ENCODE measurements around the gene BLTP3B.
"Not testable (repeated sequence)": the region's sequence is repeated elsewhere in the genome, so short reads cannot be mapped to it uniquely, and the experiment has no call there.

Gene BLTP3B, protein sequence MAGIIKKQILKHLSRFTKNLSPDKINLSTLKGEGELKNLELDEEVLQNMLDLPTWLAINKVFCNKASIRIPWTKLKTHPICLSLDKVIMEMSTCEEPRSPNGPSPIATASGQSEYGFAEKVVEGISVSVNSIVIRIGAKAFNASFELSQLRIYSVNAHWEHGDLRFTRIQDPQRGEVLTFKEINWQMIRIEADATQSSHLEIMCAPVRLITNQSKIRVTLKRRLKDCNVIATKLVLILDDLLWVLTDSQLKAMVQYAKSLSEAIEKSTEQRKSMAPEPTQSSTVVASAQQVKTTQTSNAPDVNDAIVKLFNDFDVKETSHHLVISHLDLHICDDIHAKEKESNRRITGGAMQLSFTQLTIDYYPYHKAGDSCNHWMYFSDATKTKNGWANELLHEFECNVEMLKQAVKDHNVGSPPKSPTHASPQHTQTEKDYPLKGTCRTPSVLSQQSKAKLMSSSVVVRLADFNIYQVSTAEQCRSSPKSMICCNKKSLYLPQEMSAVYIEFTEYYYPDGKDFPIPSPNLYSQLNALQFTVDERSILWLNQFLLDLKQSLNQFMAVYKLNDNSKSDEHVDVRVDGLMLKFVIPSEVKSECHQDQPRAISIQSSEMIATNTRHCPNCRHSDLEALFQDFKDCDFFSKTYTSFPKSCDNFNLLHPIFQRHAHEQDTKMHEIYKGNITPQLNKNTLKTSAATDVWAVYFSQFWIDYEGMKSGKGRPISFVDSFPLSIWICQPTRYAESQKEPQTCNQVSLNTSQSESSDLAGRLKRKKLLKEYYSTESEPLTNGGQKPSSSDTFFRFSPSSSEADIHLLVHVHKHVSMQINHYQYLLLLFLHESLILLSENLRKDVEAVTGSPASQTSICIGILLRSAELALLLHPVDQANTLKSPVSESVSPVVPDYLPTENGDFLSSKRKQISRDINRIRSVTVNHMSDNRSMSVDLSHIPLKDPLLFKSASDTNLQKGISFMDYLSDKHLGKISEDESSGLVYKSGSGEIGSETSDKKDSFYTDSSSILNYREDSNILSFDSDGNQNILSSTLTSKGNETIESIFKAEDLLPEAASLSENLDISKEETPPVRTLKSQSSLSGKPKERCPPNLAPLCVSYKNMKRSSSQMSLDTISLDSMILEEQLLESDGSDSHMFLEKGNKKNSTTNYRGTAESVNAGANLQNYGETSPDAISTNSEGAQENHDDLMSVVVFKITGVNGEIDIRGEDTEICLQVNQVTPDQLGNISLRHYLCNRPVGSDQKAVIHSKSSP (N-terminal part only)

DNA sequence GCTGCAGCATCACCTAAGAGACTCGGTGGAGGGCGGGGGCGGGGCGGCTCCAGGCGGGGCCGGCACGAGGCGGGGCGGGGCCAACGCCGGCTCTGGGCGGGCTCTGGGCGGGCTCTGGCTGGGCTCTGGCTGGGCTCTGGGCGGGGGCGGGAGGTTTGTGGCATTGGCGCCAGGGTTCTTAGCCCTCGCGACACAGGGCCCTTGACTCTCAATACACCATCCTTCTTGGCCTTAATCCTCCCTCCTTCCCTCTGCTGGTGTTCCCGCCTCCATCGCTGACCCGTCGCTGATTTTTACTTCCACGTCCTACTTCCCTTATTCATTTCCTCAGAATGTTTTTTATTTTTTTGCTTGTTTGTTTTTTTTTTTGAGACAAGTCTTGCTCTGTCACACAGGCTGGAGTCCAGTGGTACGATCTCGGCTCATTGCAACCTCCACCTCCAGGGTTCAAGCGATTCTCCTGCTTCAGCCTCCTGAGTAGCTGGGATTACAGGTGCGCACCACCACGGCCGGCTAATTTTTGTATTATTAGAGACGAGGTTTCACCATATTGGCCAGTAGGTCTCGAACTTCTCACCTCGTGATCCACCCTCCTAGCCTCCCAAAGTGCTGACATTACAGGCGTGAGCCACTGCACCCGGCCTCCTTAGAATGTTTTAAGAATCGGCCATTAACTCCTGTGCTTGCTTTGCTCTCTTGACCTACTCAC lies at the start of gene BLTP3B:
BLTP3B (minus strand) TSS at position 24 of the 709 bp plus-strand sequence. CDS start 239 bp downstream, outside the sequence.
- peak; percentile 91 for DNase-seq

- no peak for DNase-seq
Measured at GRCh38 chr12:100189636-100190394, 47.1 kb upstream of the BLTP3B start.

- DNase-seq = not testable (repeated sequence)
Measured at GRCh38 chr12:100188888-100189635, 46.4 kb upstream of the BLTP3B start.

- no peak for DNase-seq
Measured at GRCh38 chr12:100187857-100188519, 45.3 kb upstream of the BLTP3B start.

- DNase-seq = no peak
Measured at GRCh38 chr12:100187068-100187467, 44.4 kb upstream of the BLTP3B start.

DNA sequence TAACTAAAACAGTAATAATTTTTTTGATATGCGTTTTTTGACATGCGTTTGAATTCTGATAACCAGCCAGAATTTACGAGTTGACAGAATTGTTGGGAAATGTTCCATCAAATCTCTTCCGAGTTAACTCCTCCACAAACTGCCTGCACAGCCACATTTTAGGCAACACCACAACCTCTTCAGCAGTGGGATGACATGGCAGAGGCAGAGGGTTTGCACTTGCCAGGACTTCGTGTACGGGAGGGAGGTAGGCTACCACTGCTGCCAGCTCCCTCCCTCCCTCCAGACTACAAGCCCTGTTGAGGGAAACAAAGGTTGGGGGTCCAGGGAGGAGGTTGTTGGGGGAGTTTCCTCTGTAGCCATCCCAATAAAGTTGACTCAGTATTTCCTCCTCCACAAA lies 43.4 kb upstream of the BLTP3B start:
- DNase-seq = no peak

DNA sequence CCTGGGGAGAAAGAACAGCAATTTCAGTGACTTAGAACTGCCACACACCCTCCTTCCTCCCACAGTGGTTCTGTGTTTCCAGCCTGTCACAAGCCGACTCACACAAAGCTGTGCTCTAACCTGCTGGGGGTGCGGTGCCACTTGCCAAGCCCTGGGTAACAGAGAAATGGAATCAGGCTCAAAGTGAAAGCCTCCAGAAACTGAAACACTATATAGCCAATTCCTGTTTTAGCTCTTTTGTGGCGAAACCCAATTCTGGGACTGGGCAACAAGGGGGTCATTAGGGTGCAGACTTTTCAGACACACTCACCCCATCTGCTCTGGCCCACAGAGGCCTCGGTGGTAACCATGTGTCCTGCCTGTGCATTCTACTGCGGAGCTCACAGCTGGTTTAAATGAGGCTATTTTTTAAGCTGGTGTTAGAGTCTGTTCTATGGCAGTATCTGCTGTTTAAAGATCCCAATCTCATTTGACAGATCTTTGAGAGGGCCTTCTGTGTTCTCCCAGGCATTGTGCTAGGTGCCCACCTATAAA lies 42.8 kb upstream of the BLTP3B start:
- peak; percentile 42 for DNase-seq

DNA sequence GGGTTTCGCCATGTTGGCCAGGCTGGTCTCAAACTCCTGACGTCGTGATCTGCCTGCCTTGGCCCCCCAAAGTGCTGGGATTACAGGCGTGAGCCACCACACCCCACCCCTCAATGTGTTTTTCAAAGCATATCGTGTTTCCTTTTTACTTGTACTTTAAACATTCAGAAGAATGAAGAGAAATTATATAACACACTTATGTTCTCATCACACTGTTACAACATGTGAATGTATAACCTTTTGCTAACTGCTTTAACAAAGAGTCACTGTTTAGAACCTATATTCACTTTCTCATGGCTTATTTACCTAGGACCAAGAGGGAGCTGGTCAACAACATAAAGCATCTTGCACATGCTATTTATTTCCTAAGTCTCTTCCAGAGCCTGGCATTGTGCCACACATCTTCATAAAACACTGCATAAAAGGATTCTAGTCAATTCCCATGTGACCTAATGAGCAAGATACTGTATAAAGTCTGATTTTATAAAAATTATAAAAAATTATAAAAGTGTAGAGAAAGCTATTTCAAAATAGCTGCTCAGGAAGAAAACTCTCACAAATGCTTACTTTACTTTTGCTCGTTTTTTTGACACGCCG lies 42.0 kb upstream of the BLTP3B start:
- DNase-seq = no peak

DNA sequence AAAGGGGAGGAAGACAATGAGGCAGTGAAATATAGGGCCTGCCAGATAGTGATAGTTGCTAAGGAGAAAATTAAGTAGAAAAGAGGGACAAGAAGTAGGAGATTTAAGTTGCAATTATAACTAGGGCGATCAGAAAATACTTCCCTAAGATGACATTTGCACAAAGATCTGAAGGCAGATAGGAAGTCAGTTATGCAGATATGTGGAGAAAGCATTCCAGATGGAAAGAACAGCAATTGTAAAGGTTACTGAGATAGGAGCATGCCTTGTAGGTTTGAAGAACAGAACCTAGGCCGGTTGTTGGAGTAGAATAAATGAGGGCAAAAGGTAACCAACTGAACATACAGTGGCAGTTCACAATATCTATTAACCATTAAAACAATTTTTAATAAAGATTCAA lies 36.6 kb upstream of the BLTP3B start:
- DNase-seq = no peak

GRCh38 chr12:100176493-100176892 lies 33.8 kb upstream of the BLTP3B start:
- DNase-seq = not testable (repeated sequence)

- no peak for DNase-seq
Measured at GRCh38 chr12:100174495-100174894, 31.8 kb upstream of the BLTP3B start.

- no peak for DNase-seq
Measured at GRCh38 chr12:100173111-100173510, 30.4 kb upstream of the BLTP3B start.

GRCh38 chr12:100171248-100171647 lies 28.6 kb upstream of the BLTP3B start:
- DNase-seq = no peak

- DNase-seq = no peak
Measured at GRCh38 chr12:100170313-100170858, 27.7 kb upstream of the BLTP3B start.

DNA sequence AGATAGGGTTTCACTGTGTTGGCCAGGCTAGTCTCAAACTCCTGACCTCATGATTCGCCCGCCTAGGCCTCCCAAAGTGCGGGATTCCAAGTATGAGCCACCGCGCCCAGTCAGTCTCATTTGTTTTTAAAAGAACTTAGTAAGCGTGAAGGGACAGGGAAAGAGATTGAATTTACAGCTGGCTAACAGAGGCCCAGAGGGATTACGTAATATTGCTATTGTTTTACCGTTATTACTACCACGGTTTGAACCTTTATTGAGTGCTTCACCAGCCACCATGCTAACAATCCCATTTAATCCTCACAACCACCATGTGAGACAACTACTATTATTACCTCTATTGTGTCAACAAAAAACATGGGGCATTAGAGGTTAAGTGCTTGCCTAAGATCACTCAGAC lies 26.7 kb upstream of the BLTP3B start:
- DNase-seq = no peak

GRCh38 chr12:100168562-100168961 lies 25.9 kb upstream of the BLTP3B start:
- no peak for DNase-seq

GRCh38 chr12:100166232-100166631 lies 23.6 kb upstream of the BLTP3B start:
- no peak for DNase-seq

DNA sequence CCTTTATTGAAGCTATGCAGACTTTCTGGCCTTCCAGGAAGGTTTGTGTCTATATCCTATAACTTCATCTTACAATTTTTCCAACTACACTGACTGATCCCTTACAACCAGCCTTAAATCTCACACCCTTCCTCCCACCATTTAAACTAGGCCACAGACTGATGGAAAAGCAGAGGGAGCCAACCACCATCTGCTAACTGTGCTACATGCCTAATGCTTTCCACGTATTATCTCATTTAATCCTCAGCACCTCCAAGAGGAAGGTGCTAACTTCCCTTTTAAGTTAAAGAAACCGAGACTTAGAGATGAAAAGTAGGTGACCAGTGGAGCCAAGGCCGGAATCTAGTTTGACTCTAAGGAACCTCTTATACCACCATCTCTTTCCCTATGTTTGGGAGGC lies 22.7 kb upstream of the BLTP3B start:
- DNase-seq = no peak

DNA sequence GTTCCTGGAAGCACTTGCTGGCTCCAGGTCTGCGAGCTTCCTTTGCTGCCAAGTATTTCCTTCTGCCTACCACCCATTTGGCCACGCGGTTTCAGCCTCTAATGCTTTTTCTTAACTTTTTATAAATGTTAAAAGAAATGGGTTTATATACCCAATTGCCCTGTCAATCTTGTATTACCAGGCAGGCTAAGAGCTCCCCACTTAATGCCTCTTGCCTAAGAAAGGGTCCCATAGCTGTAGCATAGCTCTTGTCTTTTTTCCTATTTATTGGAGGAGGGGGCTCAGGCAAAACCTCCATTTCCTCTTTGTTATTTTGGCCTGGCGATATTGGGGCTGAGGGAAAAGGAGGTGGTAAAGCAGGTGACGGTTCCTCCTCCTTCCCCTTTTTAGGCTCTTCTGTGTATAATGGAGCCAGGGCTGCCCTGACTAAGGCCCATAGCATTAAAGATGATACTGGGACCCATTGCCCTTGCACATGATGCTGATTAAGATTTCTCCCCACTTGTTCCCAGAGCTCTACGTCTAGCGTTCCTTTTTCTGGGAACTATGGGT lies 21.6 kb upstream of the BLTP3B start:
- DNase-seq = no peak

Measured in suppressor macrophage treated with lipopolysaccharide for 4 hours (primary cell).